HepG2 (cell line): ENCODE results near the gene ZNF530. TPM values are rescaled to one million over a fixed set of nuclear protein-coding genes. Genes with fewer than 3 reads are reported as not detected.
A peak's percentile ranks its signal among the peaks of the same experiment; 100 is the strongest.

Experiments
- ATF1 ChIP-seq: IDR thresholded peaks from 2 replicates; pipeline ENCODE4 v1.6.1; 2016; ENCODE audit warnings: mild to moderate bottlenecking, control low read depth
- CREM ChIP-seq, 2 experiments: sonication (generic) in 1 of 2; formaldehyde crosslinking in 1 of 2; IDR thresholded peaks; 2 replicates each; pipeline versions ENCODE4 v1.4.0 to v1.6.1; 2016 to 2020; ENCODE audit warnings: antibody characterized with exemption in 1 of 2, mild to moderate bottlenecking in 1 of 2, missing genetic modification reagents in 1 of 2
- NR2F2 ChIP-seq: IDR thresholded peaks from 2 replicates; pipeline ENCODE4 v1.6.1; 2012; ENCODE audit warnings: low read depth, inconsistent platforms, borderline replicate concordance
- REL ChIP-seq: sonication (generic); formaldehyde crosslinking; conservative IDR thresholded peaks from 2 replicates; pipeline ENCODE4 v1.8.0; 2022; ENCODE audit warnings: mild to moderate bottlenecking, missing genetic modification reagents, moderate library complexity
- SIN3B ChIP-seq: fragments of 150-350 bp; IDR thresholded peaks from 2 replicates; pipeline ENCODE4 v1.6.1; 2014; ENCODE audit warnings: low read length
- SMAD1 ChIP-seq: sonication (generic); formaldehyde crosslinking; IDR thresholded peaks from 2 replicates; pipeline ENCODE4 v1.4.0; 2020; ENCODE audit warnings: missing genetic modification reagents, low read depth, mild to moderate bottlenecking, borderline replicate concordance
- SSRP1 ChIP-seq: IDR thresholded peaks from 2 replicates; pipeline ENCODE4 v1.6.1; 2016; ENCODE audit warnings: control low read depth
- XRCC5 ChIP-seq: fragments of 200-400 bp; formaldehyde crosslinking; optimal IDR thresholded peaks from 2 replicates; pipeline ENCODE3; 2017; ENCODE audit warnings: mild to moderate bottlenecking, low read length
- YEATS2 ChIP-seq: sonication (generic); formaldehyde crosslinking; IDR thresholded peaks from 2 replicates; pipeline ENCODE4 v1.4.0; 2020; ENCODE audit warnings: missing genetic modification reagents, borderline replicate concordance
- ZNF333 ChIP-seq: sonication (generic); formaldehyde crosslinking; IDR thresholded peaks from 2 replicates; pipeline ENCODE4 v1.4.0; 2020; ENCODE audit warnings: mild to moderate bottlenecking, missing genetic modification reagents, borderline replicate concordance
- ZNF383 ChIP-seq: sonication (generic); formaldehyde crosslinking; IDR thresholded peaks from 2 replicates; pipeline ENCODE4 v1.4.0; 2020; ENCODE audit warnings: missing genetic modification reagents, mild to moderate bottlenecking, borderline replicate concordance
- ZNF407 ChIP-seq: sonication (generic); formaldehyde crosslinking; IDR thresholded peaks from one replicate; pipeline ENCODE4 v1.5.1; 2020; ENCODE audit warnings: mild to moderate bottlenecking, missing genetic modification reagents; ENCODE audit errors: not compliant biosample characterization
- ZNF546 ChIP-seq: sonication (generic); formaldehyde crosslinking; conservative IDR thresholded peaks from 2 replicates; pipeline ENCODE4 v1.8.1; 2023; ENCODE audit warnings: mild to moderate bottlenecking, missing genetic modification reagents
- ZNF672 ChIP-seq: sonication (generic); formaldehyde crosslinking; IDR thresholded peaks from 2 replicates; pipeline ENCODE4 v1.8.1; 2022; ENCODE audit warnings: missing genetic modification reagents
- ZNF883 ChIP-seq: sonication (generic); formaldehyde crosslinking; IDR thresholded peaks from 2 replicates; pipeline ENCODE4 v1.5.1; 2020; ENCODE audit warnings: mild to moderate bottlenecking, missing genetic modification reagents; ENCODE audit errors: not compliant biosample characterization
- ZXDC ChIP-seq: sonication (generic); formaldehyde crosslinking; IDR thresholded peaks from 2 replicates; pipeline ENCODE4 v1.5.0; 2020; ENCODE audit warnings: mild to moderate bottlenecking, missing genetic modification reagents
- polyA plus RNA-seq, 8 experiments: library from polyadenylated mRNA; depleted of rRNA in 3 of 8; stranded (reverse) in 7 of 8; unstranded in 1 of 8; fragments of >200 nt; fragmentation: Illumina TruSeq in 4 of 8; extraction: Trizol in 4 of 8; gene quantifications; 2 replicates each; pipeline versions ENCODE4 v1.2.1 to v1.2.3, GENCODE V29; 2011 to 2016; ENCODE audit warnings: low read depth in 4 of 8, missing spikeins in 1 of 8, mixed read lengths in 1 of 8; ENCODE audit not compliant: insufficient read depth in 1 of 8
- total RNA-seq, 5 experiments: library from RNA; depleted of rRNA; stranded (reverse); fragments of >200 nt; fragmentation: Illumina TruSeq; extraction: Trizol; gene quantifications; 2 replicates each; pipeline ENCODE4 v1.2.3, GENCODE V29; 2016; ENCODE audit warnings: low read depth in 1 of 5

The ZNF530 gene
- total and polyA plus RNA-seq, 2 of the 13 experiments (the other 11 are each of a cell fraction or from before 2014, with no cell fraction given): 1.1 to 7.8 TPM

- TF ChIP-seq ZNF407 (CRISPR knock-in tag): peak; percentile 31
- TF ChIP-seq ZNF883 (CRISPR knock-in tag): peak; percentile 19
- TF ChIP-seq ZXDC (CRISPR knock-in tag): 0 out of 2 replicates have a peak, but pooled peaks have one; percentile 30
- TF ChIP-seq SIN3B: no peak
- TF ChIP-seq ZNF333 (CRISPR knock-in tag): no peak
- TF ChIP-seq NR2F2: no peak
- peak; percentile 95 for TF ChIP-seq CREM (IDR thresholded peaks at IDR 0.05)
- no peak for TF ChIP-seq CREM (CRISPR knock-in tag; IDR thresholded peaks at IDR 0.05)
- peak; percentile 87 for TF ChIP-seq ATF1 (CRISPR knock-in tag)
- no peak for TF ChIP-seq SSRP1 (CRISPR knock-in tag)
- TF ChIP-seq YEATS2 (CRISPR knock-in tag): peak; percentile 86; the same call in 1 of the 2 replicates
- no peak for TF ChIP-seq REL (CRISPR knock-in tag)
- TF ChIP-seq XRCC5: no peak
- TF ChIP-seq ZNF672 (CRISPR knock-in tag): no peak
- no peak for TF ChIP-seq SMAD1 (CRISPR knock-in tag)
- no peak for TF ChIP-seq ZNF383 (CRISPR knock-in tag)
- peak; percentile 66; the same call in 1 of the 2 replicates for TF ChIP-seq ZNF546 (CRISPR knock-in tag)
Observed at GRCh38 chr19:57559404-57560025, 40.2 kb upstream of the ZNF530 start, which contains the start of gene ZNF550 (continued).
